Fibroblast of lung (primary cell): ENCODE measurements around the gene MAPK4.

Experiments used
- EZH2 ChIP-seq: IDR thresholded peaks from 2 replicates; pipeline ENCODE4 v1.5.1; 2012; ENCODE audit warnings: low read length, control low read depth, mild to moderate bottlenecking; ENCODE audit errors: missing control alignments
- TF ChIP-seq, protein P1 (sequence below), 2 donors: IDR thresholded peaks in 1 of 2; conservative IDR thresholded peaks in 1 of 2; 1 replicate in 1 of 2; 2 replicates in 1 of 2; pipeline ENCODE4 v1.5.1; 2011 to 2012; ENCODE audit warnings: low read length in 2 of 2, control low read depth in 1 of 2, inconsistent platforms in 1 of 2, low read depth in 1 of 2, mild to moderate bottlenecking in 1 of 2

GRCh38 chr18:50661013-50661412, 101.1 kb downstream of the MAPK4 start:
- TF ChIP-seq EZH2, result no peak
- TF ChIP-seq, protein P1, sequence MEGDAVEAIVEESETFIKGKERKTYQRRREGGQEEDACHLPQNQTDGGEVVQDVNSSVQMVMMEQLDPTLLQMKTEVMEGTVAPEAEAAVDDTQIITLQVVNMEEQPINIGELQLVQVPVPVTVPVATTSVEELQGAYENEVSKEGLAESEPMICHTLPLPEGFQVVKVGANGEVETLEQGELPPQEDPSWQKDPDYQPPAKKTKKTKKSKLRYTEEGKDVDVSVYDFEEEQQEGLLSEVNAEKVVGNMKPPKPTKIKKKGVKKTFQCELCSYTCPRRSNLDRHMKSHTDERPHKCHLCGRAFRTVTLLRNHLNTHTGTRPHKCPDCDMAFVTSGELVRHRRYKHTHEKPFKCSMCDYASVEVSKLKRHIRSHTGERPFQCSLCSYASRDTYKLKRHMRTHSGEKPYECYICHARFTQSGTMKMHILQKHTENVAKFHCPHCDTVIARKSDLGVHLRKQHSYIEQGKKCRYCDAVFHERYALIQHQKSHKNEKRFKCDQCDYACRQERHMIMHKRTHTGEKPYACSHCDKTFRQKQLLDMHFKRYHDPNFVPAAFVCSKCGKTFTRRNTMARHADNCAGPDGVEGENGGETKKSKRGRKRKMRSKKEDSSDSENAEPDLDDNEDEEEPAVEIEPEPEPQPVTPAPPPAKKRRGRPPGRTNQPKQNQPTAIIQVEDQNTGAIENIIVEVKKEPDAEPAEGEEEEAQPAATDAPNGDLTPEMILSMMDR (conservative IDR thresholded peaks at IDR 0.05 in 1 of 2, IDR thresholded peaks at IDR 0.05 in 1 of 2; ENCODE audit: low read depth in 1 of 2, low read length in 2 of 2), result no peak
